Measurements from ENCODE around the gene SLC17A9. TPM values are rescaled to one million over a fixed set of nuclear protein-coding genes. Genes with fewer than 3 reads are reported as not detected.

Gene SLC17A9
- total RNA-seq, 1 experiment from 2014 or later = 37.6 TPM

GRCh38 chr20:62910777-62911497 lies 41.6 kb upstream of the SLC17A9 start:
- no TSS peak for BruUV-seq (replicated peaks)
- peaks cover 37% of the 10 kb centered on the region; the same call in 1 of the 2 replicates for H4K20me1 ChIP-seq (ENCODE audit: insufficient read depth)

More at GRCh38 chr20:62910777-62911497, 41.6 kb upstream of the SLC17A9 start:
- H3K9ac ChIP-seq (ENCODE audit: low read length) = no peak overlapping the region
- H3K27ac ChIP-seq (ENCODE audit: low read depth, low read length) = no peak overlapping the region; the same call in 1 of the 2 replicates
- TF ChIP-seq REST (IDR thresholded peaks at IDR 0.05; ENCODE audit: low read depth) (no peak), ATF3 (IDR thresholded peaks at IDR 0.05) (no peak), ZFX (IDR thresholded peaks at IDR 0.05) (no peak), JUND (IDR thresholded peaks at IDR 0.05) (no peak), EGR1 (IDR thresholded peaks at IDR 0.05; ENCODE audit: low read depth) (no peak), EZH2phosphoT487 (IDR thresholded peaks at IDR 0.05; ENCODE audit: borderline replicate concordance) (no peak), CEBPB (IDR thresholded peaks at IDR 0.05; ENCODE audit: low read depth) (no peak), MAX (IDR thresholded peaks at IDR 0.05) (no peak), ZBTB33 (IDR thresholded peaks at IDR 0.05; ENCODE audit: extremely low read depth, insufficient replicate concordance, low read length) (no peak), SRF (IDR thresholded peaks at IDR 0.05; ENCODE audit: low read depth) (no peak), RAD21 (IDR thresholded peaks at IDR 0.05; ENCODE audit: low read depth) (no peak), CBX3 (IDR thresholded peaks at IDR 0.05; ENCODE audit: low read depth) (no peak), FOSL1 (IDR thresholded peaks at IDR 0.05; ENCODE audit: low read depth) (no peak), ZNF274 (IDR thresholded peaks at IDR 0.05; ENCODE audit: low read depth, low read length) (no peak), SIN3A (IDR thresholded peaks at IDR 0.05; ENCODE audit: low read depth) (no peak), POLR2A (IDR thresholded peaks at IDR 0.05; ENCODE audit: borderline replicate concordance, extremely low read depth, insufficient read depth, insufficient read length) (no peak), SP1 (IDR thresholded peaks at IDR 0.05; ENCODE audit: low read depth) (no peak), EZH2 (IDR thresholded peaks at IDR 0.05) (no peak), CTCF (IDR thresholded peaks at IDR 0.05 in 2 of 3, conservative IDR thresholded peaks at IDR 0.05 in 1 of 3; ENCODE audit: borderline replicate concordance in 1 of 3, insufficient read depth in 1 of 3, low read depth in 2 of 3, low read length in 2 of 3) (no peak), TCF7L2 (IDR thresholded peaks at IDR 0.05; ENCODE audit: borderline replicate concordance, extremely low read depth, insufficient read depth, insufficient read length) (no peak)
- H3K9me3 ChIP-seq (ENCODE audit: control insufficient read depth in 1 of 2, insufficient read depth in 1 of 2, low read depth in 1 of 2, low read length in 2 of 2) = no peaks in the 10 kb centered on the region
- no peak overlapping the region for H3K4me3 ChIP-seq (replicated peaks in 1 of 2; ENCODE audit: low read depth in 1 of 2, low read length in 2 of 2)
- ChIA-PET POLR2A (no interaction called here), CTCF (no interaction called here), RAD21 (ENCODE audit: low non-redundant PET in 1 of 2, low total read pairs in 2 of 2, uncharacterized antibody in 2 of 2, unreplicated experiment in 2 of 2) (no interaction called here)
- no peak overlapping the region for H3K4me2 ChIP-seq (ENCODE audit: low read length)
- H3K36me3 ChIP-seq (ENCODE audit: control insufficient read depth in 1 of 2, insufficient read depth in 2 of 2, low read length in 2 of 2) = peaks cover 52 to 64% of the 10 kb centered on the region in 2 experiments
- H2AFZ ChIP-seq (ENCODE audit: low read depth, low read length, poor library complexity, severe bottlenecking) = no peak overlapping the region
- DNase-seq (ENCODE audit: low read depth, low spot score) = no peak
- H3K27me3 ChIP-seq (ENCODE audit: insufficient read depth, low read length) = no peaks in the 10 kb centered on the region
- H3K9me2 ChIP-seq (ENCODE audit: insufficient read depth) = no peaks in the 10 kb centered on the region
- peaks cover 99% of the 10 kb centered on the region for H3K79me2 ChIP-seq (ENCODE audit: insufficient read depth, low read length)
- peaks cover 9% of the 10 kb centered on the region in 2 experiments; a peak in 2 of 4 replicates for H3K4me1 ChIP-seq (ENCODE audit: control insufficient read depth in 1 of 2, insufficient read depth in 2 of 2, low read length in 2 of 2)
- intact Hi-C loops (cut with micrococcal nuclease) = no loop called here
- ATAC-seq = no peak
